Activated T-cell treated with anti-CD3 and anti-CD28 coated beads for 4 hours (primary cell): ENCODE data around the gene ZNF253.
A peak's percentile ranks its signal among the peaks of the same experiment; 100 is the strongest.
"Not testable (repeated sequence)": the region's sequence is repeated elsewhere in the genome, so short reads cannot be mapped to it uniquely, and the experiment has no call there.

ENCODE experiments used
- DNase-seq: peaks from one replicate; pipeline ENCODE4 v3.0.0-alpha.2; 2020

ZNF253 gene

DNA sequence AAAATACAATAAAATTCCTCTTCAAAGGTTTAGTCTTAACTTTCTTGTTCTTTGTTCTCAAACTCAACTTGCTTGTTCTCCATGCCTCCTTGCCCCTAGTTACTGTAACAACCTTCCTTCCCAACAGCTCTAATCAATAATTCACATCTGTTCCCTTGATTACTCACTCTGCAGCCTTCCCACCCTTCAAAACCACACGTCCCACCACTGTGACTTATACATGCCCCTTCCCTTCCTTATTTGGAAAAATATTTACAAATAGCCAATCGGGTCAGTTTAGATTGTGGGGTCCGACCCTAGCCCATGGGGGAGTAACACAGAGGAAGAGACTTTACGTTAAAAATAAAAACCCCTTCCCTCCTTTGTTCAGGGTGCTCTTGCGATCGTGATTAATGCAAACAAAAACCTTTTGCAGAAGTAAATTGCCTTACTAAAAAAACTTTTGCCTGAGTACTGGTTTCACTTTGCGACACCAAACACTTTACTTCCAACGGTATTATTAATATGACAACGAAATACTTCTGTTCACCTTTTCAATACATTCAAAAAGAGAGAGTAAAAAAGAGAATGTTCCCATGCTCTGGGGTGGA is 34.6 kb downstream of the ZNF253 start:
- DNase-seq, result no peak

DNA sequence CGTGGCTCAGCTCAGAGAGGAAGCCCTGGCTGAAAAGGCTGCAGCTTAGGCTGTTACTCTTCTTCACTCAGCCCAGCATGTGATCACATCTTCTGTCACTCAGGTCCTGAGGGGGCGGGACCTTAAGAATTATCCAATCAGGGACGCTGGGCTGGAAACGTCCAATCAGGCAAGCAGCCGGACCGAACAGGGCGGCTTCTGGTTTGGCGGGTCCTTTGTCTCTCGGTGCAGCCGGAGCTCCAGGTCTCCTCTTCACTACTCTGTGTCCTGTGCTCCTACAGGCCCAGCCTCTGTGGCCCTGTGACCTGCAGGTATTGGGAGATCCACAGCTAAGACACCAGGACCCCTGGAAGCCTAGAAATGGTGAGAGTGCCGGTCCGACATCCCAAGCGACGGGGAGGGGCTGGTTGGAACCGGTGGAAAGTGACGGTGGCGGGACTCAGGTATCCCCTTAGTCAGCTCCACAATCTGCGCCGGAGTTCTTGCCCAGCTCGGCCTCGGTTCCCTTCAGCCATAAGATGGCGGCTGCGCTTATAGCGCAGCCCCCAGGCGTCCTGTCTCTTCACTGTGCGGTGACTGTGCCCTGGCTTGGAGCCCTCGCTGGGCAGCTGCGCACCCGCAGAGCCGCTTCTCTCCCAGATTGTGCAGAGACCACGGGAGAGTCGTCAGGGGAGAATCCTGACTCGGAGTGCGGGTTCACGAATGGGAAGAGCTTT is 35.2 kb downstream of the ZNF253 start, which contains the start of gene ZNF93:
ZNF93 (plus strand) TSS at position 218 of the 716 bp plus-strand sequence; CDS start at position 361, 143 bp downstream.
- DNase-seq, result peak; percentile 85

DNA sequence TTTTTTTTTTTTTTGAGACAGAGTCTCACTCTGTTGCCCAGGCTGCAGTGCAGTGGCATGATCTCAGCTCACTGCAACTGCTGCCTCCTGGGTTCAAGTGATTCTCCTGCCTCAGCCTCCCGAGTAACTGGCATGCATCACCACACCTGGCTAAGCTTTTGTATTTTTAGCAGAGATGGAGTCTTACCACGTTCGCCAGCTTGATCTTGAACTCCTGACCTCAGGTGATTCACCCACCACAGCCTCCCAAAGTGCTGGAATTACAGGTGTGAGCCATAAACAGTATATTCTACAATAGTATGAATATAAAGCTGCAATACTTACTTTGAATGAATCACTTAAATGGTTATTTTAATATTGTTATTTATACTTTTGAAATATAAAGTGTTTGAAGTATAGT is 41.9 kb downstream of the ZNF253 start:
- DNase-seq, result not testable (repeated sequence)

DNA sequence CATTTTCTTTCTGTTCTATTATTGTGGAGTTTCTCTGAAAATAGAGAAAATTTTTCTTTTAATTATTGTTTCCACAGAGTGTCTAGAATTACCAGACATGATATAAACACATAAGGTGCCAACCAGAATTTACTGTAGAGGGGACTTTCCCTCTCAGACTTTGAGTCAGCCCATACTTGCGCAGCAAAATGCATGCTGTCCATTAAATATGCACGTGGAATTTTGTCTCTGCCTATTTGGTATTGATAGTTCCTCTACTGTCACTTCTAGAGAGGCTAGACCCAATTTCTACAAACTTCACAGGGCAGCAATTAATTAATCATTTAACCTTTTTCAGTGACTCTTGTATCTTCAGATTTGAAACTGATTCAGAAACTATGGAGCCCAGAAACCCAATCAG is 44.0 kb downstream of the ZNF253 start:
- no peak for DNase-seq

DNA sequence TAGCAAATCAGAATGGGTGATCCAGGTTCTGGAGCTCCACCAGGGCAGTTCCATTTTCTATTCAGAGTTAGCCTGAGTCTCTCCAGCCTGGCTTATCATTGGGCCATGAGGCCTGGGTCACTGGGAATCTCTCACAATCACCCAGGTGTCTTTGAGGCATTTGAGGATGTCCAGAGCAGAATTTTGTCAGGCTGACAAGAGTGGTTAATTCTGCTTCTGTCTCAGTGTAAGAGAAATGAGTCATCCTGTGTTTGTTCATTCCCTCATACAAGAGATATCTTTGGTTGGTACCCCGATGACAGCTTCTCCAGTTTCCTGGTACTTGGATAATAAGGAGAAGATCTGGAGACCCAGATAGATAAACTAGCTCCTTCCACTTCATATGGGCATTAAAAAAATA is 45.5 kb downstream of the ZNF253 start:
- no peak for DNase-seq

DNA sequence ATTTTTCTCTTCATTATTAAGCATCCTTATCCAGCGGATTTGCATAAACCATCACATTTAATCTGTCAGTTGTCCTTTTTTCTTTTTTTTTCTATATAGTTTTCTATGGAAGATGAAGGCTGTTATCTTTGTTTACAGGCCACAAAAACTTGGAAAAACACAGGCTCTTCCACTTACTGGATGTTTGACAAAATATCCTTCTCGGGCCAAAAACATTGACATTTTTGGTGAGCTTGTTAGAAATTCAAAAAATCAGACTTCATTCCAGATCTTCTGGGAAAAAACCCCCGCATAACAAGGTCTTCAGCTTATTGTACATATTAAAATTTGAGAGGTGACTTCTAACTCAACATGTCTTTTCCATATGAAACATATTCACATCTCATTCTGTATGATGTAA is 48.9 kb downstream of the ZNF253 start:
- no peak for DNase-seq

DNA sequence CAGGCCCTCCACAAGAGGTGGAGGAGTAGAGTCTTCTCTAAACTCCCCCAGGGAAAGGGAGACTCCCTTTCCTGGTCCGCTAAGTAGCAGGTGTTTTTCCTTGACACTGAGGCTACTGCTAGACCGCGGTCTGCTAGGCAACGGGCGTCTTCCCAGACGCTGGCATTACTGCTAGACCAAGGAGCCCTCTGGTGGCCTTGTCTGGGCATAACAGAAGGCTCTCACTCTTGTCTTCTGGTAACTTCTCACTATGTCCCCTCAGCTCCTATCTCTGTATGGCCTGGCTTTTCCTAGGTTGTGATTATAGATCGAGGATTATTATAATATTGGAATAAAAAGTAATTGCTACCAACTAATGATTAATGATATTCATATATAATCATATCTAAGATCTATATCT is 64.7 kb downstream of the ZNF253 start:
- DNase-seq, result not testable (repeated sequence)

DNA sequence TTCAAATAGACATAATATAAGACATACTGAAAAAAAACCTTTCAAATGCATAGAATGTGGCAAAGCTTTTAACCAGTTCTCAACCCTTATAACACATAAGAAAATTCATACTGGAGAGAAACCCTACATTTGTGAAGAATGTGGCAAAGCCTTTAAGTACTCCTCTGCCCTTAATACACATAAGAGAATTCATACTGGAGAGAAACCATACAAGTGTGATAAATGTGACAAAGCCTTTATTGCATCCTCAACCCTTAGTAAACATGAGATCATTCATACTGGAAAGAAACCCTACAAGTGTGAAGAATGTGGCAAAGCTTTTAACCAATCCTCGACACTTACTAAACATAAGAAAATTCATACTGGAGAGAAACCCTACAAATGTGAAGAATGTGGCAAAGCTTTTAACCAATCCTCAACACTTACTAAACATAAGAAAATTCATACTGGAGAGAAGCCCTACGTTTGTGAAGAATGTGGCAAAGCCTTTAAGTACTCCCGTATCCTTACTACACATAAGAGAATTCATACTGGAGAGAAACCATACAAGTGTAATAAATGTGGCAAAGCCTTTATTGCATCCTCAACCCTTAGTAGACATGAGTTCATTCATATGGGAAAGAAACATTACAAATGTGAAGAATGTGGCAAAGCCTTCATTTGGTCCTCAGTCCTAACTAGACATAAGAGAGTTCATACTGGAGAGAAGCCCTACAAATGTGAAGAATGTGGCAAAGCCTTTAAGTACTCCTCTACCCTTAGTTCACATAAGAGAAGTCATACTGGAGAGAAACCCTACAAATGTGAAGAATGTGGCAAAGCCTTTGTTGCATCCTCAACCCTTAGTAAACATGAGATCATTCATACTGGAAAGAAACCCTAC is 68.0 kb downstream of the ZNF253 start:
- not testable (repeated sequence) for DNase-seq

DNA sequence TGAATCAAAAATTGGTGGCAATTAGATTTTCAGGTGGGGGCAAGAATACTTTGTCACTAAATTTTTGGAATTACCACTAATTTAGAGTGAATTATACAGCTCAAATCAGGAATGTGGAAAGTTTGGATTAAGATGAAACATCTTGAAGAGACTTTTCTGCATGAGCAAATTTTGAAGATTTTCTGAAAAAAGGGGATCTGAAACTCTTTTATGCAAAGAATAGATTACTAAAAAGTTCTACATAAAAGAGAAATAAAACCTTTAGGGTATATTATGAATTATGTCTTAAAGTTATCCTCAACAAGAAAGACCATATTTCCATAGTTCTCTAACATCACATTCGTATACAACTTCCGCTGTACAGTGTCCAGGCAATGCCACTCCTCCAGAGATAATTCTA is 71.7 kb downstream of the ZNF253 start:
- DNase-seq, result no peak

DNA sequence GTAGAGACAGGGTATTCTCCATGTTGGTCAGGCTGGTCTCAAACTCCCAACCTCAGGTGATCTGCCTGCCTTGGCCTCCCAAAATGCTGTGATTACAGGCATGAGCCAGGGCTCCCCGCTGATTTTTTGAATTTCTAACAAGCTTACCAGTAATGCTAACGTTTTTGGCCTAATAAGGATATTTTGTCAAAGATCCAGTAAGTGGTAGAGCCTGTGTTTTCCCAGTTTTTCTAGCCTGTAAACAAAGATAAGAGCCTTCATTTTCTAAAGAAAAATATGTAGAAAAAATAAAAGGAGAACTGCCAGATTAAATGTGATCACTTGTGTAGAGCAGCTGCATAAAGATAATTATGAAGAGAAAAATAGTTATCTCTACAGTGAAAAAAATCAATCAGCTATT is 72.8 kb downstream of the ZNF253 start:
- no peak for DNase-seq

GRCh38 chr19:19943848-19944582 is 78.3 kb downstream of the ZNF253 start:
- no peak for DNase-seq
